NAMALWA (cell line): ENCODE data around the gene UBTD2.

Experiments
- DNase-seq: peaks from one replicate; pipeline ENCODE4 v3.0.0-alpha.2; 2015; ENCODE audit warnings: low spot score

Gene UBTD2

DNA sequence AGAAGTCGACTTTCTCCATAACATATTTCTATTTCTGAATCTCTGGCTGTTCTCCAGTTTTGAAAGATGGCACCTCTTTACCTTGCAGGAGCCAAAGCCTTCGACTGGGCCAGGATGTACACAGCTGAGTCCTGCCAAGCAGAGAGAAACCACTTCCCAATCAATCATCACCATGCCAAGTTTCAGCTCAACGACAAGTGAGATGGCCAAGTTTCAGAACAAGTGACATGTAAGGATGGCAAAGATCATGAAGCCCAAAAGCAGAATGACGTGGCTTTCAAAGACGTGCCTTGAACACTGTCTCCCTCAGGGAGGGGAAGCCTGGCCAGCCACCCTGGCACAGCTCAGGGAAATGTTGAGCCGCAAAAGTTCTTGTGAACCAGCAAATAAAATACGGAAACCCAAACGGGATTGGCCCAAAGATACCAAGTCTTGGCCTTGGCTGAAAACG is 113.3 kb downstream of the UBTD2 start:
- no peak for DNase-seq

GRCh38 chr5:172169216-172169615 is 114.3 kb downstream of the UBTD2 start:
- DNase-seq, result no peak

DNA sequence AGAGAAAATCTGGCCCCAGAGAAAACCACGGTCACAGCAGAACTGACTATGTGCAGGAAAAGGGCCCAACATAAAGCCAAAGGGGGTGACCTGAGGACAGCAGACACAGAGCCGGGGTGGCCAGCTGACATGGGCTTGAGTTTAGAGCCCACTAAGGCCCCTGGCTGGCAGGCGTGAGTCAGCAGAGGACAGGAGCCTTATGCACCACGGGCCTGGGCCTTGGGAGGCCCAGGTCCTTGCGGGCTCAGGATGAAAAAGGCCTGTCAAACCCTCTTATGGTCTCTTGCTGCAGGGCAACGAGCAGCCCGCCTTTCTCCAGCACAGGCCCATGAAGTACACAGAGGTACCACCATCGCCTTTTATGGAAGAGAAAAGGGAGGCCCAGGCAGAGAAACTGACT is 115.3 kb downstream of the UBTD2 start:
- no peak for DNase-seq

DNA sequence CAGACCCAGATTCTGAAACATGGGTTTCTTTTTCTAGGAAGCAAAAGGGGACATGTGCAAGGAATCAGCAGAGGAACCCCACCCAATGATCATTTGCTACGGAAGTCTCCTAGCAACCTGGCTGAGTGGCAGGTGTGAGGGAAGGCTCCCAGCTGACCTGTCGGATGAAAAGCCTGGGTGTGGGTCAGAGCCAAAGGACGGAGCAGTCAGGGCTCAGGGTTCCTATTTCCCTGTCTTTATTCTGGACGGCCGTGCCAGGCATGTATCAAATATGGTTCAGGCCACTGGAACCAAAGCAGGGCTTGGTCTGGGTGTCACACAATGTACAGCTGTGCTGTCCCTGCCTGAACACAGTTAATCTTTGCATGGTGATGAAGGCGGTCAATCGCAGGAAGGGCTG is 115.7 kb downstream of the UBTD2 start:
- DNase-seq, result no peak

DNA sequence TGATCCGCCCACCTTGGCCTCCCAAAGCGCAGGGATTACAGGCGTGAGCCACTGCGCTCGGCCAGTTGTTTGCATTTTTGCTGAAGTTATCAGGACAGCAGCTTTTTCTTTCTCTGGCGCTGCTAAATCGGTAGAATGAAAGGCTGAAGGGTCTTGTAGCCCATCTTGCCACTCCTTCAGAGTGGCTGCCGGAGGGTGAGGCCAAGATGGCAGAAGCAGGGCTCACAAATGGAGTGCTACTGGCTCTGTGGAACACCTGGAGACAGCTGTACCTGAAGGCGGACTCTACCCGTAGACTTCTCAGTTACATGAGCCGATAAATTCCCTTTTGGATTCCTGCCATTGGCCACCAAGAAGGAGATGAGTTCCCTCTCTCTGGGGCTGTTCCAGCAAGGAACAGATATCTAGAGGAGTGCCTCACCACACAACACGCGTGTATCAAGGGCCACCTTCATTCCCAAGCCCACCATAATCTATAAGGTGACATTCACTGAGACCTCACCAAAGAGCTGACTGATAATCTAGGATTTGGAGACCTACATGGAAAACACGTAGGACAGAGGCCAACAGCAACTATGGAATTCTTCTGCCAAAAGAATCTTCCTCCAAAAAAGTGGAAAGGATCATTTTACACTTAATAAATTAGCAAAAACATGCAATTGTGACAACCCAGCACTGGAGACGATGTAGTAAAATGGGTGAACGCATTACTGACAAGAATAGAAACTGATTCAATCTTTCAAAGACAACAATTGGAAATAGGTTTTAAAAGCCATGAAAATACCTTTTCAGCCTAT is 117.3 kb downstream of the UBTD2 start:
- DNase-seq, result no peak

DNA sequence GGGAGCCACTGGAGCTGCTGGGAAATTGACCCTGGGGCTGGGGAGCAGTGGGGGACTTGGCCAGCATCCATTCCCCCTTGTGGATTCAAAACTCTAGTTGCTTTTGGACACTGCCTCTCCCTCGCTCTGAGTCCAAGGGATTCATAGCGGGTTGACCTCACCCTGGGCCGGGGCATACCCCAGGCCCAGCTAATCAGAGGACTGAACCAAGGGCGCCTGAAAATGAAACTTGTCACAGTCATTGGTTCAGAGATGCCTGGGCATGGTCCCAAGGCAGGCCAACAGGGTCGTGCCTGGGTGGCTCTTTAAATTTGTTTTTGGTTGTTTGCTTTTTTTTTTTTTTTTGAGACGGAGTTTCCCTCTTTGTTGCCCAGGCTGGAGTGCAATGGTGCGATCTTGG is 118.1 kb downstream of the UBTD2 start:
- DNase-seq, result no peak

- DNase-seq, result no peak
These were observed 118.8 kb downstream of the UBTD2 start for GRCh38 chr5:172164769-172165212.

DNA sequence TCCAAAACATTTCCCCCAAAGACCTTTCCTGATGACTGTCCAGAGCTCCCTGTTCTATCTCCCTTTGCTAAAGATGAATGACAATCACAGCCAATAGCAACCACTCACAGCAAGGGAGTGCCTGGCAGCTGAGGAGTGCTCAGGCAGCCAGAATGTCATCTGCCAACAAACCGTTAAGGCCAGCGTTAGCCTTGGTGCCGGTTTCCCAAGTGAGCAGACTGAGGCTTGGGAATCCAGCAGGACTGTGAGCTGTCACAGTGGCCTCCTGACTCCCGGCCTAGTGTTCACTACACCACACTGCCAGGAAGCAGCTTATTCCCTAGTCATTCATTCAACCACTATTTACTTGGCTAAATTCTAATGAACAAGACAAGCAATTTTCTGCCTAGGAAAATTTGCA is 120.2 kb downstream of the UBTD2 start:
- no peak for DNase-seq

DNA sequence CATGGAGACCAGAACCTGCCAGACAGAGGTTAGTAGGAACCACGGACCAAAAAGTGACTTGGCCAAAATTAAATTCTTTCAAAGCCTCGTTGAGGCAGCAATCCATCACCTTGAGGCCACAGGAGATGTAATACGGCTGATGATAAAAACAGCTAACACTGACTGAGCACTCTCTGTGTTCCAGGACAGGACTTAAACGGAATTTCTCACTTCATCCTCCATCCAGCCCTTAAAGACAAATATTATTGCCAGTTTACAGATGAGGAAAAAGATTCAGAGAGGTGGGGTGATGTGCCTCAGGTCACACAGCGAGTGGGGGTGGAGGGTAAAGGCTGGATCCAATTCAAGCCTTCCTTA is 120.6 kb downstream of the UBTD2 start:
- no peak for DNase-seq

DNA sequence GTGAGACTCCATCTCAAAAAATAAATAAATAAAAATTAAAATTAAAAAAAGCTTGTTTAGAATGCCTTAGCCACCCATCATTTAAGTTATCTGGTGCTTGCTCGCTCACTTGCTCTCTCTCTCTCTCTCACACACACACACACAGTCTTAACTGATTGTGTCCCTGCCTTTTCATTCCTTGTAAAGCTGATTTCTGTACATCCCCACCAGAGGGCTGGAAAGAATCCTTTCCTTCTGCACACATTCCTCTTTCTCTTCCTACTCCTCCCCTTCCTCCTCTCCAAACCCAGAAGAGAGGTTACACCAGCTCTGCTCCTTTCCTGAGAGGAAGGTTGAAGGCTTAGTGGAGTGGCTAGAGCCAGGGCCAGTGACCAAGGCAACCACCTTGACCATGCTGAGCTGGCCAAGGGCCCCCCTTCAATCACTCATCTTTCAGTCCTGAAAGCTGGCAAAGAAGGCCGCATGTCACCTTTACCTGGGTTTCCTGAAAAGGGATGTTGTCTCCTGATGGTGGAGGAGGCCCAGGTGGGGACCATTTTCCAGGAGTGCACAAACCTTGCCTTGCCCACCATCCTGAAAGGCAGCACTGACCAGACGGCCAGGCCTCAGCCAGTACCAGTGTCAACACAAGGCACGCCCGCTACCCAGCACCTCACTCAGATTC is 121.1 kb downstream of the UBTD2 start:
- DNase-seq, result no peak

GRCh38 chr5:172160506-172160905 is 123.1 kb downstream of the UBTD2 start:
- DNase-seq, result no peak
